Activated gamma-delta T cell treated with anti-CD3 and anti-CD28 coated beads, Interleukin-2, amount 50 U/mL, for 16 hours (primary cell): ENCODE measurements around the gene EYS.
"Not testable (repeated sequence)": the region's sequence is repeated elsewhere in the genome, so short reads cannot be mapped to it uniquely, and the experiment has no call there.

ENCODE experiments used
- DNase-seq: peaks from one replicate; pipeline ENCODE4 v3.0.0-alpha.2; 2020; ENCODE audit warnings: low read depth

EYS gene

GRCh38 chr6:63788569-63788968 lies 1918.5 kb downstream of the EYS start:
- no peak for DNase-seq

- no peak for DNase-seq
Measured at GRCh38 chr6:63787021-63787420, 1920.0 kb downstream of the EYS start.

- no peak for DNase-seq
Measured at GRCh38 chr6:63785006-63785405, 1922.0 kb downstream of the EYS start.

- DNase-seq: no peak
Measured at GRCh38 chr6:63783096-63783495, 1923.9 kb downstream of the EYS start.

- DNase-seq: no peak
Measured at GRCh38 chr6:63774961-63775360, 1932.1 kb downstream of the EYS start.

- no peak for DNase-seq
Measured at GRCh38 chr6:63773200-63773599, 1933.8 kb downstream of the EYS start.

GRCh38 chr6:63765828-63766227 lies 1941.2 kb downstream of the EYS start:
- DNase-seq: no peak

- DNase-seq: no peak
Measured at GRCh38 chr6:63764318-63764916, 1942.6 kb downstream of the EYS start.

GRCh38 chr6:63760199-63760598 lies 1946.8 kb downstream of the EYS start:
- no peak for DNase-seq

GRCh38 chr6:63759605-63760105 lies 1947.4 kb downstream of the EYS start:
- DNase-seq: no peak

- no peak for DNase-seq
Measured at GRCh38 chr6:63757826-63758225, 1949.2 kb downstream of the EYS start.

- DNase-seq: not testable (repeated sequence)
Measured at GRCh38 chr6:63757275-63757674, 1949.8 kb downstream of the EYS start.

- no peak for DNase-seq
Measured at GRCh38 chr6:63750400-63750799, 1956.6 kb downstream of the EYS start.

- DNase-seq: no peak
Measured at GRCh38 chr6:63745784-63746183, 1961.2 kb downstream of the EYS start.

- DNase-seq: no peak
Measured at GRCh38 chr6:63744810-63745209, 1962.2 kb downstream of the EYS start.

- no peak for DNase-seq
Measured at GRCh38 chr6:63743691-63744090, 1963.3 kb downstream of the EYS start.

GRCh38 chr6:63742060-63742459 lies 1965.0 kb downstream of the EYS start:
- no peak for DNase-seq

- DNase-seq: no peak
Measured at GRCh38 chr6:63740709-63741108, 1966.3 kb downstream of the EYS start.

GRCh38 chr6:63739094-63739687 lies 1967.8 kb downstream of the EYS start:
- no peak for DNase-seq

GRCh38 chr6:63738190-63738589 lies 1968.8 kb downstream of the EYS start:
- DNase-seq: not testable (repeated sequence)

- DNase-seq: no peak
Measured at GRCh38 chr6:63734923-63735322, 1972.1 kb downstream of the EYS start.

- DNase-seq: no peak
Measured at GRCh38 chr6:63732336-63732735, 1974.7 kb downstream of the EYS start.

GRCh38 chr6:63731930-63732329 lies 1975.1 kb downstream of the EYS start:
- DNase-seq: no peak

GRCh38 chr6:63730311-63730710 lies 1976.7 kb downstream of the EYS start:
- DNase-seq: no peak
